ENCODE results near the gene LRMDA.

The LRMDA gene

GRCh38 chr10:75407713-75408508 lies 23.5 kb upstream of the LRMDA start:
- Histone ChIP-seq H3K79me2 (ENCODE audit: insufficient read depth, low read length) (no peaks in the 10 kb centered on the region), H3K36me3 (ENCODE audit: insufficient read depth, low read length) (no peaks in the 10 kb centered on the region), H3K4me1 (ENCODE audit: insufficient read depth, low read length, poor library complexity, severe bottlenecking) (no peaks in the 10 kb centered on the region), H3K27me3 (ENCODE audit: insufficient read depth, low read length, poor library complexity, severe bottlenecking) (no peaks in the 10 kb centered on the region), H3K9me3 (ENCODE audit: insufficient read depth, low read depth, low read length) (no peaks in the 10 kb centered on the region), H3F3A (ENCODE audit: low read depth) (no peaks in the 10 kb centered on the region), H2AFZ (ENCODE audit: low read length) (no peak overlapping the region), H3K9ac (ENCODE audit: low read depth, low read length, poor library complexity, severe bottlenecking) (no peak overlapping the region), H3K4me2 (ENCODE audit: low read depth, low read length, poor library complexity, severe bottlenecking) (no peak overlapping the region), H4K20me1 (ENCODE audit: insufficient read depth, low read length, poor library complexity, severe bottlenecking) (no peaks in the 10 kb centered on the region), H3K9me2 (replicated peaks; ENCODE audit: low read depth, low read length) (no peaks in the 10 kb centered on the region), H3K4me3 (ENCODE audit: low read length, poor library complexity, severe bottlenecking) (no peak overlapping the region)
- TF ChIP-seq EZH2phosphoT487 (IDR thresholded peaks at IDR 0.05; ENCODE audit: borderline replicate concordance), result no peak
- no peak for TF ChIP-seq CTCF (conservative IDR thresholded peaks at IDR 0.05; ENCODE audit: low read length)

- H3K9me2 ChIP-seq (replicated peaks; ENCODE audit: low read depth, low read length), result no peaks in the 10 kb centered on the region
- H3K4me3 ChIP-seq (ENCODE audit: low read length, poor library complexity, severe bottlenecking), result no peak overlapping the region
- H2AFZ ChIP-seq (ENCODE audit: low read length), result no peak overlapping the region
- H3K9ac ChIP-seq (ENCODE audit: low read depth, low read length, poor library complexity, severe bottlenecking), result no peak overlapping the region
- no peak for TF ChIP-seq CTCF (conservative IDR thresholded peaks at IDR 0.05; ENCODE audit: low read length)
- TF ChIP-seq EZH2phosphoT487 (IDR thresholded peaks at IDR 0.05; ENCODE audit: borderline replicate concordance), result no peak
- H3K4me1 ChIP-seq (ENCODE audit: insufficient read depth, low read length, poor library complexity, severe bottlenecking), result no peaks in the 10 kb centered on the region
- H3K9me3 ChIP-seq (ENCODE audit: insufficient read depth, low read depth, low read length), result no peaks in the 10 kb centered on the region
- no peak overlapping the region for H3K4me2 ChIP-seq (ENCODE audit: low read depth, low read length, poor library complexity, severe bottlenecking)
- no peaks in the 10 kb centered on the region for H3K27me3 ChIP-seq (ENCODE audit: insufficient read depth, low read length, poor library complexity, severe bottlenecking)
- H3F3A ChIP-seq (ENCODE audit: low read depth), result no peaks in the 10 kb centered on the region
- no peaks in the 10 kb centered on the region for H3K36me3 ChIP-seq (ENCODE audit: insufficient read depth, low read length)
- no peaks in the 10 kb centered on the region for H4K20me1 ChIP-seq (ENCODE audit: insufficient read depth, low read length, poor library complexity, severe bottlenecking)
- H3K79me2 ChIP-seq (ENCODE audit: insufficient read depth, low read length), result no peaks in the 10 kb centered on the region
Measured at GRCh38 chr10:75408509-75408875, 22.9 kb upstream of the LRMDA start.

GRCh38 chr10:75408911-75409885 lies 22.2 kb upstream of the LRMDA start:
- no peaks in the 10 kb centered on the region for H3K79me2 ChIP-seq (ENCODE audit: insufficient read depth, low read length)
- no peaks in the 10 kb centered on the region for H3K9me3 ChIP-seq (ENCODE audit: insufficient read depth, low read depth, low read length)
- H3K27me3 ChIP-seq (ENCODE audit: insufficient read depth, low read length, poor library complexity, severe bottlenecking), result no peaks in the 10 kb centered on the region
- H4K20me1 ChIP-seq (ENCODE audit: insufficient read depth, low read length, poor library complexity, severe bottlenecking), result no peaks in the 10 kb centered on the region
- H3K4me3 ChIP-seq (ENCODE audit: low read length, poor library complexity, severe bottlenecking), result no peak overlapping the region
- no peak overlapping the region for H3K9ac ChIP-seq (ENCODE audit: low read depth, low read length, poor library complexity, severe bottlenecking)
- no peaks in the 10 kb centered on the region for H3K4me1 ChIP-seq (ENCODE audit: insufficient read depth, low read length, poor library complexity, severe bottlenecking)
- H3K4me2 ChIP-seq (ENCODE audit: low read depth, low read length, poor library complexity, severe bottlenecking), result no peak overlapping the region
- H3K9me2 ChIP-seq (replicated peaks; ENCODE audit: low read depth, low read length), result no peaks in the 10 kb centered on the region
- no peak for TF ChIP-seq EZH2phosphoT487 (IDR thresholded peaks at IDR 0.05; ENCODE audit: borderline replicate concordance)
- no peak for TF ChIP-seq CTCF (conservative IDR thresholded peaks at IDR 0.05; ENCODE audit: low read length)
- H3K36me3 ChIP-seq (ENCODE audit: insufficient read depth, low read length), result no peaks in the 10 kb centered on the region
- H2AFZ ChIP-seq (ENCODE audit: low read length), result no peak overlapping the region
- H3F3A ChIP-seq (ENCODE audit: low read depth), result no peaks in the 10 kb centered on the region

All from Loucy (cell line).